ENCODE measurements around the gene KCNIP2.

Gene KCNIP2

GRCh38 chr10:101838416-101838970 is 5.1 kb downstream of the KCNIP2 start:
- no peak for DNase-seq (ENCODE audit: extremely low spot score)
- CTCF ChIA-PET: interaction anchor here (1.0 to 22.9 kb wide), 8 partner anchors 10 to 236 kb away, joined by 3 to 831 read pairs (median 4); partner anchors contain the start of genes HPS6 and NPM3
- POLR2A ChIA-PET: interaction anchor here (1.0 kb wide), 1 partner anchor 217 kb away, joined by 3 read pairs; no protein-coding TSS in a partner anchor
- TF ChIP-seq, protein P1, sequence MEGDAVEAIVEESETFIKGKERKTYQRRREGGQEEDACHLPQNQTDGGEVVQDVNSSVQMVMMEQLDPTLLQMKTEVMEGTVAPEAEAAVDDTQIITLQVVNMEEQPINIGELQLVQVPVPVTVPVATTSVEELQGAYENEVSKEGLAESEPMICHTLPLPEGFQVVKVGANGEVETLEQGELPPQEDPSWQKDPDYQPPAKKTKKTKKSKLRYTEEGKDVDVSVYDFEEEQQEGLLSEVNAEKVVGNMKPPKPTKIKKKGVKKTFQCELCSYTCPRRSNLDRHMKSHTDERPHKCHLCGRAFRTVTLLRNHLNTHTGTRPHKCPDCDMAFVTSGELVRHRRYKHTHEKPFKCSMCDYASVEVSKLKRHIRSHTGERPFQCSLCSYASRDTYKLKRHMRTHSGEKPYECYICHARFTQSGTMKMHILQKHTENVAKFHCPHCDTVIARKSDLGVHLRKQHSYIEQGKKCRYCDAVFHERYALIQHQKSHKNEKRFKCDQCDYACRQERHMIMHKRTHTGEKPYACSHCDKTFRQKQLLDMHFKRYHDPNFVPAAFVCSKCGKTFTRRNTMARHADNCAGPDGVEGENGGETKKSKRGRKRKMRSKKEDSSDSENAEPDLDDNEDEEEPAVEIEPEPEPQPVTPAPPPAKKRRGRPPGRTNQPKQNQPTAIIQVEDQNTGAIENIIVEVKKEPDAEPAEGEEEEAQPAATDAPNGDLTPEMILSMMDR (IDR thresholded peaks at IDR 0.05; ENCODE audit: control extremely low read depth, extremely low read depth, low read depth, missing control alignments): no peak

DNA sequence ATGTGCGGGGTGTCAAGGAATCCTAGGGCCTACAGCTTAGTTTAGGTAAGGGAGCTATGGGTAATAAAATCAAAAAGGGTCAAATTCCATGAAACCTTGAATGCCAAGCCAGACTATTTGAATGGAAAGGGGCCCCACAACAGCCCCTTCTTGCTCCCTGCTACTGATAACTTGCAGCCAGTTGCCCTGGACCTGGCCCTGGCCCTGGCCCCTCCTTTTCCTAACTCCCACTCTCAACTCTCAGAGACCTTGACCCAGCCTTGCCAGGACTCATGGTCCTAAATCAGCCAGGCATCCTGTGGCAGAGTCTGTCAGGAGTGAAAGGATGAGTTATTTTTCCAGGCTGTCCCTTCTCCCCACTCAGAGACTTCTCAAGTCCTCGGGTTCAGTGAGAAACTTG is 5.9 kb downstream of the KCNIP2 start:
- ChIA-PET POLR2A (no interaction called here), CTCF (interaction anchor here (0.8 to 22.9 kb wide), 15 partner anchors 11 to 297 kb away, joined by 3 to 831 read pairs (median 3); partner anchors contain the start of genes HPS6, NPM3 and OGA)
- TF ChIP-seq, protein P1 (IDR thresholded peaks at IDR 0.05; ENCODE audit: control extremely low read depth, extremely low read depth, low read depth, missing control alignments): no peak
- no peak for DNase-seq (ENCODE audit: extremely low spot score)

- CTCF ChIA-PET: interaction anchor here (0.6 to 22.9 kb wide), 31 partner anchors 10 to 297 kb away, joined by 3 to 831 read pairs (median 4); partner anchors contain the start of genes ARMH3, HPS6, KCNIP2 and NPM3
- DNase-seq (ENCODE audit: extremely low spot score): no peak
- TF ChIP-seq, protein P1 (IDR thresholded peaks at IDR 0.05; ENCODE audit: control extremely low read depth, extremely low read depth, low read depth, missing control alignments): no peak
- POLR2A ChIA-PET: no interaction called here
Measured at GRCh38 chr10:101835362-101835761, 8.2 kb downstream of the KCNIP2 start.

DNA sequence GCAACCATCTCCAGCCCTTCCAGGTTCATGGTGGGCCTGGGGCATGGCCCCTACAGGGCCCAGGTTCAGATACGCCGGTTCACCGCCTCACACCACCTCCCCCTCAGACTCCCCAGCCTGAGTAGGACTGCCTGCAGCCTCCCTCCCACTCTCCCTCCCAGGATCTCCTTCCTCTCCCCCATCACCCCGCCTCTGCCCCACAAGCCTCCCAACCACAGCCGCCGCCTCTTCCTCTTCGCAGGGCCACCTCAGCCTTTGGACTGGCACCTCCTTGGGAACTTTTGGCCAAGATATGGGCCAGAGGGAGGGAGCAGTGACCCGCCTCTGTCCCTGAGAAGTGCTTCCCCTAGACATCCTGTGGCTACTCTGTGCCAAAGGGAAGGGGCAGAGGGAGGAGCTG is 9.3 kb downstream of the KCNIP2 start:
- no peak for DNase-seq (ENCODE audit: extremely low spot score)
- CTCF ChIA-PET: interaction anchor here (1.3 to 22.9 kb wide), 6 partner anchors 11 to 241 kb away, joined by 4 to 831 read pairs (median 39); partner anchors contain the start of genes HPS6, KCNIP2 and OGA
- POLR2A ChIA-PET: no interaction called here
- TF ChIP-seq, protein P1 (IDR thresholded peaks at IDR 0.05; ENCODE audit: control extremely low read depth, extremely low read depth, low read depth, missing control alignments): no peak

GRCh38 chr10:101833466-101833865 is 10.1 kb downstream of the KCNIP2 start:
- TF ChIP-seq, protein P1 (IDR thresholded peaks at IDR 0.05; ENCODE audit: control extremely low read depth, extremely low read depth, low read depth, missing control alignments): no peak
- CTCF ChIA-PET: interaction anchor here (0.8 to 22.9 kb wide), 5 partner anchors 7 to 239 kb away, joined by 3 to 831 read pairs (median 33); partner anchors contain the start of genes HPS6 and KCNIP2
- POLR2A ChIA-PET: no interaction called here
- no peak for DNase-seq (ENCODE audit: extremely low spot score)

GRCh38 chr10:101832325-101832771 is 11.3 kb downstream of the KCNIP2 start:
- no peak for DNase-seq (ENCODE audit: extremely low spot score)
- ChIA-PET POLR2A (no interaction called here), CTCF (interaction anchor here (1.1 to 22.9 kb wide), 4 partner anchors 8 to 240 kb away, joined by 4 to 831 read pairs (median 258); partner anchors contain the start of genes HPS6 and KCNIP2)
- TF ChIP-seq, protein P1 (IDR thresholded peaks at IDR 0.05; ENCODE audit: control extremely low read depth, extremely low read depth, low read depth, missing control alignments): no peak

All from GM10248 (cell line).